Tibial nerve (tissue), 4 donors: ENCODE results near the gene EEF2.

Experiments used
- CTCF ChIP-seq, 5 experiments: fragments of 200-600 bp in 3 of 5; fragments of 450-650 bp in 2 of 5; sonication (generic) in 3 of 5; IDR thresholded peaks; one replicate each; pipeline ENCODE4 v1.5.1; 2016 to 2019; ENCODE audit warnings: antibody characterized with exemption in 5 of 5, mild to moderate bottlenecking in 3 of 5, moderate library complexity in 2 of 5
- EP300 ChIP-seq, 2 donors: sonication (generic); formaldehyde crosslinking; IDR thresholded peaks; one replicate each; pipeline ENCODE4 v1.6.1; 2017; ENCODE audit warnings: antibody characterized with exemption in 2 of 2, mild to moderate bottlenecking in 1 of 2
- POLR2A ChIP-seq, 2 donors: fragments of 450-650 bp; IDR thresholded peaks; one replicate each; pipeline ENCODE4 v1.6.1; 2017; ENCODE audit warnings: antibody characterized with exemption in 2 of 2, mild to moderate bottlenecking in 2 of 2, moderate library complexity in 2 of 2

- no peak for TF ChIP-seq CTCF (IDR thresholded peaks at IDR 0.05)
- TF ChIP-seq EP300 (IDR thresholded peaks at IDR 0.05) = no peak
- no peak for TF ChIP-seq POLR2A (IDR thresholded peaks at IDR 0.05)
Measured at GRCh38 chr19:3932931-3933810, 52.1 kb downstream of the EEF2 start, which contains the start of gene NMRK2.
